NAMALWA (cell line): Measurements from ENCODE around the gene PRRT4.

ENCODE experiments used
- DNase-seq: peaks from one replicate; pipeline ENCODE4 v3.0.0-alpha.2; 2015; ENCODE audit warnings: low spot score

The PRRT4 gene

GRCh38 chr7:128394904-128395496 is 33.5 kb upstream of the PRRT4 start:
- no peak for DNase-seq

DNA sequence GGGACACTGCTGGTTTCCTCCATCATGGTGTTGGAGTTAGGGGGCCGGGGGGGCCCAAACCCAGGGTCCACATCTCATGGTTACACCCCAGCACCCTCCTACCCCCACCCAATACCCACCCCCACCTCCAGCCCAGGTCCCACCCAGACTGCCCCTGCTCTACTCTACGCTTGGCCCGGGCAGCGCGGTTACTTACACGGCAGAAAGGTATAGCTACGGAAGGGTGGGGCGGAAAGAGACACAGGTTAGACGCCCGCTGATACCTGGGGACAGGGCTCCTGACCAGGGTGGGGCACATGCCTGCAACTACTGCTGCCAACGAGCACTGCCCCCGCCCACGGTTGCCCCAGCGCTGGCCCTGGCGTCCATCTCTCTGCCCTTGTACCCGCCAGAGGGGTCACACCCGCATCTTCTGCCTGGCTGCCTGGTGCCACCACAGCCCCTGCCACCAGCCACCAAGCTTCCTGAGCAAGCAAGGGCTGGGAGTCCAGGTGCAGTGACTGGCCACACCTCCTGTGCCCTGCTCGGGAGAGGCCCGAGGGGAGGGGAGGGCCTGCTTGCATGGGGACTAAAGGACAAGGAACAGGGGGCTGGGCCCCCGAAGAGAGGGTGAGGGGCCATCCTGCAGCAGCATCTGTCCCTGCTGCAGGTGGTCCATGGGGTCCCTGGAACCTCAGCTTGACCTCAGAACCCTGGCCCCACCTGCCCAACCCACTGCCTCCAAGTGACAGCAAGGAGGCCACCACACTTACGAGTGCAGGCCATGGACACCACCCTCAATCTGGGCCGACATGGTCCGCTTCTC is 32.2 kb upstream of the PRRT4 start:
- no peak for DNase-seq

DNA sequence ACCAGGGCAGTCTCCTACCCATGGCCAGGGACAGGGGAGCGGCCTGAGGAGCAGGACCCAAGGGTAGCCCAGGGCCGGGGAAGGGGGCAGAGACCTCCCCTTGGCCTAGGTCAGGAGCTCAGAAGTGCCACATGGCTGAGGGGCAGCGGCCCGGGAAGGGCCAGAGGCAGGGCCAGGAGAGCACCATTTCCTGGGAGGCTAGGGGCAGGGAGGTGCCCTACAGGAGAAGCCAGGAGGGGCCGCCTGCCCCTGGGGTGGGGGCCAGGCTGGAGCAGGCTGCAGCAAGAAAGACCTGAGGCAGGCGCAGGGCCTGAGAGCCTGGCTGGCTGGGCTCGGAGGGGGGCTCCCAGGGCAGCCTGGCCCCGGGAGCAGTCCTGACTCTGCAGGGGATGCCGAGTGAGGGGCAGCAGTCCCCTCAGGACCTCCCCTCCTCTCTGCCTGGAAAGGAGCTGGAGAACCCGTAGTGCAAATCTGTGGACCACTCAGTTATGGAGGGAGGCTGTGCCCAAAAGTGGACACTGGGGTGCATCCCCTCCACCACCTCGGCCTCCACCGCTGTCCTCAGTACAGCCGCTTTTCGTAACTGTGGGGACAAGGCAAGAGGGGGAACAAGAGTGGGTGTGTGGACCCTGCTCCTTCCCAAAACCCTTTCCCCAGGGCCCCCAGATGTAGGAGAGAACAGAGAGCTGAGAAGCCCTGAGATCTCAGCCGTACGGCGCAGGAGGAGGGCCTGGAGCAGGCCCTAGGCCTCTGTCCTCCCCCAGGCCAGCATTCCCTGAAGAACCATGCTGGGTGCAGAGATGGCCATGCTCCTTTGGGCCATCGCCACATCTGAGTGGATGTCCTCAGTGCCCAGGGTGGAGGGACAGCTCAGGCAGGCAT is 31.2 kb upstream of the PRRT4 start:
- no peak for DNase-seq

GRCh38 chr7:128391805-128392204 is 30.3 kb upstream of the PRRT4 start:
- DNase-seq, result no peak

- peak; percentile 40 for DNase-seq
Measured at GRCh38 chr7:128390871-128391565, 29.5 kb upstream of the PRRT4 start.

DNA sequence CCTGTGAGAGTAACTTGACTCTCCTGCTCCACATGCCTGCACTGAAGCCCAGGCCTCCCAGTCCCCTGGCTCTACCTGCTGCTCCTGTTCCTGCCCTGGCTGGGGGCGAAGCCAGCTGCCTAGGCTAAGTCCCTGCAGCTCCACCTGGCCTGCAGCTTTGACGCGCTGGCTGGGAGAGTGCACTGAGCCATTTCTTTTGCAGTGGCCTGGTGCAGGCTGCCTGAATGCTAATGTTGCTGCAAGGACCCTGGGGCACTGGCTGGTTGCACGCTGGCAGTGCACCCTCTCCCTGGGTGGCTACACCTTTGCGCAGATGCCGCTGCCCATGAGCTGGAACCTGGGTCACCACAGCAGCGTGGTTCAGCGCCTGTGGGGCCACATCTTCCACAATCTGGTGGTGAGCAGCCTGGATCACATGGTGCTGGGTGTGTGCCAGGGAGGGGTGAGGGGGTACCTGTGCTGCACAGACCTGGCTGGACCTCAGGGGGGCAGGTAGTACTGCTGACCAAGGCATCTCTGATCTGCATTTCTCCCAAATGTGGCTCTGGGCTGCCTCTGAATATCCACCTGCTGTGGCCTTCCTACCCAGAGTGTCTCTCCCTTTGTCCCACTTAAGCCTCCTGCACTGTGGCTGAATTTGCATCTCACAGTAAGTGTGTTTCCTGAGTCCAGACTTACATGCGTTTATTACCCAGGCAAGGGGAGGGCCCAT is 28.3 kb upstream of the PRRT4 start:
- peak; percentile 45 for DNase-seq

- no peak for DNase-seq
Measured at GRCh38 chr7:128389085-128389617, 27.7 kb upstream of the PRRT4 start.

DNA sequence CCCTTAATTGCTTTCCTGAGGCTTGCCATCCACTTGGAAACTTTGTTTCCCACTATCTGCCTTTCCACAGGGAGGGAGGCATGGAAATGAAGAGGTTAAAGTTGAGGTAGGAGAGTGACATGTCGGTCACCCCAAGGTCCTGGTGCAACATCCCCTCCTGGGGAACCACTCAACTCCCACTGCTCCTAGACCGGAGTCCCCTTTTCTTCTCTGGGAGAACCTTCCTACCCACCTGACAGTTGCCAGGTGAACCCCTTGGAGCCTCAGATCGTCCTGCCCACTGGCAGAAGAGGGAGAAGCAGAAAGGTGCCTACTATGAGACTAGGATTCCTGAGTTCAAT is 26.6 kb upstream of the PRRT4 start:
- no peak for DNase-seq

DNA sequence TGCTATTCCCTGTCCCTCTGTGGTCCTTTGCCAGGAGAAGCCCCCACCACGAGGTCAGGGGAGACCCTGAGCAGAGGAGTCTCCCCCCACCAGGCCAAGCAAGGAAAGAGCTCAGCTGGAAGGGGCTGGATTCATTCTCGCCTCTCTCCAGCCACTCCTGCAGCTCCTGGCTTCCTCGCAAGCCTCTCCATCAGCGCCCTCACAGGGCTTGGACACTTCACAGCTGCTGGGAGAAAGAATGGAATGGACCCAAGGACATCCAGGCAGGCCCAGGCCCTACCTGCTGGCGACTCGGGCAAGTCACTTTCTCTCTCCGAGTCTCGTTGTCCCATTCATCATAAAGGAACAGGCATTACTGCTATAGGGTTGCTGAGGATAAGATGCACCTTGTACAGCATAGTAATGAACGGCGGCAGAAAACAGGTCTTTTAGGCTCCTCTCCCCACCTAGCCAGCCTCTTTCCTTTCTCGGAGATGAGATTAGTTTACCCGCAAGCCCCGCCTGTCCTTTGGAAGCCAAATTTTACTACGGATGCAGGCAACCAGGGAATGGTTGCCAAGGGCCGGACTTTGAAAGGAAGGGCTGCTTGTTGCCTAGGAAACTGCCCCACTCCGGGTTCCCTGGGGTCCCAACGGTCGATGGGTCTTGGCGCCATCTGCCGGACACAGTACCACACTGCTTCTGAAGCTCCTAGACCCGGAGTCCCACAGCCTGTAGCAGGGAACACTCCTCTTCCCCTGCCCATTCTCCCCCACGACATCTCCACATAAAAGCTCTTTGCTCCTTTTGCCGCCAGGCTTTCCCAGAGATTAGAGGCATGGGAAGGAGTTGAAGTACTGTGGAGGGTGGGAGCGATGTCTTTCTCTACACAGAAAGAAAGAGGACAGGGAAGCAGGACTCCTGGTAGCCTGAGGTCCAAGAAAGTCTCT is 26.0 kb upstream of the PRRT4 start:
- DNase-seq, result peak; percentile 91

DNA sequence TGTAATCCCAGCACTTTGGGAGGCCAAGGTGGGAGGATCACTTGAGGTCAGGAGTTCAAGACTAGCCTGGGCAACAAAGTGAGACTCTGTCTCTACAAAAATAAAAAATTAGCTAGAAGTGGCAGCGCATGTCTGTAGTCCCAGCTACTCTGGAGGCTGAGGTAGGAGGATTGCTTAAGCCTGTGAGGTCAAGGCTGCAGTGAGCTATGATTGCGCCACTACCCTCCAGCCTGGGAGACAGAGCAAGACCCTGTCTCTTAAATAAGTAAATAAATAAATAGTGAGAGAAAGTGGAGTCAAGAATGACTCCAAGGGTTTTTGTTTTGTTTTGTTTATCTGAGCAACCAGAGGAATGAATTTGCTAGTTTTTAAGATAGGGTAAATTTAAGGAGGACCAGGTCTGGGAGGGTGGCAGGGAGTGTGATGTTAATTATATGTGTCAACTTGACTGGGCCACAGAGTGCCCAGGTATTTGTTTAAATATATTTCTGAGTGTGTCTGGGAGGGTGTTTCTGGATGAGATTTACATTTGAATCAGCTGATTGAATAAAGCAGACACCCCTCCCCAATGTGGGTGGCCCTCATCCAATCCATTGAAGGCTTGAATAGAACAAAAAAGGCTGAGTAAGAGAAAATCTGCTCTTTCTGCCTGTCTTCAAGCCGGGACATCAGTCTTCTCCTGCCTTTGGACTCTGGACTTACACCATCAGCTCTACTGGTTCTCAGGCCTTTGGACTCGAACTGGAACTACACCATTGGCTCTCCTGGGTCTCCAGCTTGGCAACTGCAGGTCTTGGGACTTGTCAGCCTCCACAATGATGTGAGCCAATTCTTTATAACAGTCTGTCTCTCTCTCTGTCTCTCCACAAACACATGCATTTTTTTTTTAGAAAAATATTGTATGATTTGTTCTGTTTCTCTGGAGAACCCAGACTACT is 24.8 kb upstream of the PRRT4 start:
- DNase-seq, result no peak

GRCh38 chr7:128384726-128385125 is 23.2 kb upstream of the PRRT4 start:
- DNase-seq, result no peak

- DNase-seq, result no peak
Measured at GRCh38 chr7:128383776-128384175, 22.3 kb upstream of the PRRT4 start.

GRCh38 chr7:128381161-128381821 is 19.8 kb upstream of the PRRT4 start:
- peak; percentile 72 for DNase-seq

- DNase-seq, result no peak
Measured at GRCh38 chr7:128380483-128381106, 19.1 kb upstream of the PRRT4 start.

DNA sequence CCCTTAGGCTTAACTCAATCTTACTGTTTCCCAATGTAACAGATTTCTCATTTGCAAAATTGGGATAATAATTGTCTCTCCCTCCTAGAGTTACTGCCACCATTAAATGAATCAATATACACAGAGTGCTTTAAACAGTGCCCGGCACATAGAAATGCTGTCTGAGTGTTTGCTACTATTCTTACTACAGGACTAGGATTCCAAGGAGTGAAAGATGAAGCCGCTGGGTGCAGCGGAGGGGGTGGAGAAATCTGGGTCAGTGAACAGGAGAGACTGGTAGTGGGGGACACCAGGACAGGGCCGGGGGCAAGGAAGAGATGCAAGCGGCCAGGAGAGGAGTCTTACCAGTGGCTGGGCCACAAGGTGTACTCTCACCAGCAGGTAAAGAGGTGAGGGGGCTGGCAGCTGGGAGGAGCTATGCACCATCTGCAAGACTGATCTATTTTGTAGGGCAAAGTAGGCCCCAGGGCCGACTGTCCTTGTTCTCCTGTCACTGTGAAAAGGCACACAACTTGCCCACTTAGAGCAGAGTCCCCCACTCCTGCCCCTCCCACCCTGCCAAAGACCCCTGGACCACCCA is 18.5 kb upstream of the PRRT4 start:
- DNase-seq, result no peak

DNA sequence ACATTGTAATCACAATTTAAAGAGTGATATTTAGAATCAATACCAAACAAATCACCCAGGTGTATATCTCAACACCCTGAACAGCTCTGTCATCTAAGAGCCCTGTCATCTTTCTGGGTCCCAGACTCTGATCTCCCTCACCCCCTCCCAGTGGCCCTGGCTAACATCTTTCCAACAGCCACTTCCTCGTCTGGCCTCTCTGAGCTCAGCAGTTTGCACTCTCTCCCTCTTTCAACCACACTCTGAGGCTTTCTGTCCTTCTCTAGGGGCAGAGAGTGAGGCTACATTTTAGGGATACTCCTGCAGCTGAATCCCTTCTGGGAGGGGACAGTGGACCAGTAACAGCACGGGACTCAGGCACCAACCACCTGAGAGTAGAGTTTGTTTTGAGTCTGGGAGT is 17.1 kb upstream of the PRRT4 start:
- no peak for DNase-seq

- DNase-seq, result no peak
Measured at GRCh38 chr7:128376077-128376476, 14.6 kb upstream of the PRRT4 start.

- DNase-seq, result no peak
Measured at GRCh38 chr7:128374041-128374440, 12.6 kb upstream of the PRRT4 start.
